HG03354 (cell line): Measurements from ENCODE around the gene GPR119.
"Not testable (repeated sequence)": the region's sequence is repeated elsewhere in the genome, so short reads cannot be mapped to it uniquely, and the experiment has no call there.

ENCODE experiments used
- ATAC-seq: cut with Tn5 transposase; IDR thresholded peaks from one replicate; pipeline ENCODE4 v1.9.1; 2021; ENCODE audit warnings: mild to moderate bottlenecking; ENCODE audit not compliant: unreplicated experiment, poor library complexity, severe bottlenecking

The GPR119 gene

DNA sequence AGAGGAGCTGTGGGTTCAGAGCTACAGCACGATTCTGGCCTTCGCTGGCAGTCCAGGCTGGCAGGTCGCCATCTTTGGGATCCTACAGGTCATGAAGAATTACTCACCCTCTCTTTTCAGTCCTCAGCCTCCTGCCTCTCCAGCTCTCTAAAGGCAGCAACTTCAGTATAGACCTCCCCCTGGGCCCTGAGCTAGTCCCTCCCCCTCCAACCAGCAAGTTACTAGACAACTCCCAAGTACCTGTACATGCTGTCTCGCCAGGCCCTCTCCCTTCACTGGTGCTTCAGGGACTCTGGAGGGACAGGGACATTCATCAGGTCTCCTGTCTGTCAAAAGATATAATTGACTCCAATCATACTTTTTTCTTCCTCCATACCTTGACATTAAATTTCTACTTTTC lies at the start of gene GPR119:
Gene GPR119, minus strand, starts transcription at position 155 of the 400 bp plus-strand sequence. CDS start 227 bp downstream, outside the sequence.
- no peak for ATAC-seq

DNA sequence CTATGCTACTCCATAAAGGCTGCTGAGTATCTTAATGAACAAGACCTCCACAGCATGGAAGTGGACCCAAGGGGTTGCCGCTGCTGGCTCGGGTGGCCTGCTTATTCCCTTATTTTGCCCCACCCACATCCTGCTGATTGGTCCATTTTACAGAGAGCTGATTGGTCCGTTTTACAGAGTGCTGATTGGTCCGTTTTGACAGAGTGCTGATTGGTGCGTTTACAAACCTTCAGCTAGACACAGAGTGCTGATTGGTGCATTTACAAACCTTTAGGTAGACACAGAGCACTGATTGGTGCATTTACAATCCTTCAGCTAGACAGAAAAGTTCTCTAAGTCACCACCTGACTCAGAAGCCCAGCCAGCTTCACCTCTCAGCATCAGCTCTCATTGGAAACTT lies 43.8 kb upstream of the GPR119 start:
- ATAC-seq, result not testable (repeated sequence)

- ATAC-seq, result no peak
These were observed 41.1 kb upstream of the GPR119 start for GRCh38 chrX:130426531-130426930.

DNA sequence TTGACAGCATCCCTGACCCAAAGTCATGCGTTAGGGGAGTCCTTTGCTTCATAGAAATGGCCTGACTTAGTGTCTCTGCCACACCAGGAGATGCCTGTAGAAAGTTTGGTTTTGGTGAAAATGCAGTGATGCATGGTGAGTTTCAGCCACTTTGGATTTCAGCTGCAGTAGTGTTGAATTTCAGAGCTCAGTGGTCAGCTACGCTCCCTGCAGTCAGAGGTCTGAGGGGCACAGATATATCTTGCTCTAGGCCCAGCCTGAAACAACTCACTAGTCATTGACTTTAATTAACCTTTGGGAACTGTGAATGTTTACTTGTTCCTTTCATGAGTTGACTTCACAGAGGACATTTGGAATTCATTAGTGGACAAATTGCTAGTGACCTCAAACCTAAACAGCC lies 33.8 kb upstream of the GPR119 start:
- ATAC-seq, result peak; percentile 53

GRCh38 chrX:130418740-130419139 lies 33.3 kb upstream of the GPR119 start:
- ATAC-seq, result peak; percentile 74

DNA sequence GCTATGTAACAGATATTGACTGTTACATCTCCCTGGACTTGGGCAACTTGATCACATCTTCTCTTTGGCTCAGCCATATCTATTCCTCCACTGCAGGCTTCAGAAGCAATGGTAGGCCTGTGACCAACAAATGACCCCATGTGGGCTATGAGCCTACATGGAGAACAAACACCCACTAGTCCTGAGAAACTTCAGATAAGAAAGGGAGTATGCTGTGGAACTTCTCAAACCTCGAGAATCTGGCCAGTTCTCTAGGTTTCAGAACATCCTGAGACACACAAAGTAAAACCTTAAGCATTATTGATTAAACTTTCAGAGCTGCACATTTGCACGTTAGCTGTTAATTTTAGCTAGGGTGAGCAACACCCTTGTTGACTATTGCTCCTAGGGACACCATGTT lies 32.6 kb upstream of the GPR119 start:
- peak; percentile 46 for ATAC-seq

DNA sequence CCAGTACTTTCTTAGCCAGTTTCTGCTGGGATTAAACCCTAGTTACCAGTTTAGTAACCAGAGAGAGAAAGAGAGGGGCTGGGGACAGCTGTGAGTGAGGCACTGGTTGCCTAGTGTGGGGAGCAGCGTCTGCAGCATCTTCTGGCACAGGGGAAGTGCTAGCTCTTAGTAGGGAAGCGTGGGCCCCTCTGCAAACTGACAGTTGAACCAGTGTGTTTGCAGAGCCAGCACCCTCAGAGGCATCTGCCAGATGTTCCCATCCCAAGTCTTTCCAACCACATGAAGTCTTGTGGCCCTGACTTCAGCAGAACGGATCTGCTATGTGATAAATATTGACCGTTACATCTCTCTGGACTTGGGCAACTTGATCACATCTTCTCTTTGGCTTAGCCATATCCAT lies 31.3 kb upstream of the GPR119 start:
- no peak for ATAC-seq

- no peak for ATAC-seq
These were observed 29.7 kb upstream of the GPR119 start for GRCh38 chrX:130415201-130415600.

- no peak for ATAC-seq
These were observed 29.3 kb upstream of the GPR119 start for GRCh38 chrX:130414800-130415199.

DNA sequence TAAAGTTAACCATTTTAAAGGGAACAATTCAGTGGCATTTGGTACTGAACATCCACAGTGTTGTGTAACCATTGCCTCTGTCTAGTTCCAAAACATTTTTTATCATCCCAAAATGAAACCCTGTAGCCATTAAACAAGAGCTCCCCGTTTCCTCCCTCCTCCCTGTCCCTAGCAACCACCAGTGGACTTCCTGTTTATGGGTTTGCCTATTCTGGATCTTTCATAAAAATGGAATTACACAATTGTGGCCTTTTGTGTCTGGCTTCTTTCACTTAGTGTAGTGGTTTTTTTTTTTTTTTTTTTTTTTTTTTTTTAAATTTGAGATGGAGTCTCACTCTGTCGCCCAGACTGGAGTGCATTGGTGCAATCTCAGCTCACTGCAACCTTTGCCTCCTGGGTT lies 27.9 kb upstream of the GPR119 start:
- ATAC-seq, result no peak

DNA sequence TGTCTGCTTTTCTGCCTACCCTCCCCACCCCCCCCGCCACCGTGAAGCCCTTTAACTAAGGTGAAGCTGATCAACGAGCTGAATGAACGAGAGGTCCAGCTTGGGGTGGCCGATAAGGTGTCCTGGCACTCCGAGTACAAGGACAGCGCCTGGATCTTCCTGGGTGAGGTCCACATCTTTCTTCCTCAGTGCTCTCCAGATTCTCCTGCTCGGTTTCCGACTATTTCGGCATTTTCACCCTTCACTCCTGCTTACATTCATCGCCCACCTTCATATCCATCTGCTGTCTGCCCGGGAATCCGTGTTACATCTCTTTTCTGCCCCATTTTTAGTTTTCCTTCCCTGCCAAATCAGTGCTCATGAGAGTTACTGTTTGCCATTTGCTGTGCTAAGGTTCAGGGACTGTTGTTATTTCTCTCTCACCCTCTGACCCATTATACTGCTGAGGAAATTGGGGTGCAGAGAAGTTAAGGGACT lies 16.8 kb upstream of the GPR119 start:
- no peak for ATAC-seq

GRCh38 chrX:130401415-130402207 lies 16.1 kb upstream of the GPR119 start, which contains the start of gene RBMX2:
Gene RBMX2, plus strand, starts transcription at chrX:130401987. Its CDS starts 46 bp downstream, at chrX:130402033.
- ATAC-seq, result peak; percentile 95

GRCh38 chrX:130395341-130395740 lies 9.9 kb upstream of the GPR119 start:
- no peak for ATAC-seq

DNA sequence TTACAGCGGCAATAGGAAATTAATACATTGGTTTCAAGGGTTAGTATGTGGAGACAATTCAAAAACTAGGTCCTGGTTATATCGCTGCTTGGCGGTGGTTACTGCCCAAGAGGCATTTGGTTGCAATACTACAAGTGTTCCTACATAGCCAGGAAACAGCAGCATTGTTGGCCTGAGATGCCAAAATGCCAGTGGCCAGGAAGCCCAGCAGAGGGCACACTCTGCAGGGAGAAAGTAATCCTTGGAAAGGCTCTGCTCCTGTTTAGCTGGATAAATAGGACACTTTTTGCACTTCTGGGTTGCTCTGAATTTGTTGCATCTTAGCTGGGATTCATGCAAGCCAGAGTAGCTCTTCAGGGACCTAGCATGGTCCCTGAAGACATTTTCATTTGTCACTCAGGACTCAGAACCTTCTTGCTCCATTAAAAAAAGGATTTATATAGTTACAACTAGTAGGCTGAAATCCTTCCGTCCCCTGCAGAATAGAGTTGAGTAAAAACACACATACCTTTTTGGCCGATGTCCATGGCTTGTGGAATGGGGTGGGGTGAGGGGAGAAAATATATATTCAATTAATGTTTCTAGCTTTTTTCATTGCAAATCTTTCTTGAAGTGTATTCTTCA lies 8.1 kb upstream of the GPR119 start:
- no peak for ATAC-seq

DNA sequence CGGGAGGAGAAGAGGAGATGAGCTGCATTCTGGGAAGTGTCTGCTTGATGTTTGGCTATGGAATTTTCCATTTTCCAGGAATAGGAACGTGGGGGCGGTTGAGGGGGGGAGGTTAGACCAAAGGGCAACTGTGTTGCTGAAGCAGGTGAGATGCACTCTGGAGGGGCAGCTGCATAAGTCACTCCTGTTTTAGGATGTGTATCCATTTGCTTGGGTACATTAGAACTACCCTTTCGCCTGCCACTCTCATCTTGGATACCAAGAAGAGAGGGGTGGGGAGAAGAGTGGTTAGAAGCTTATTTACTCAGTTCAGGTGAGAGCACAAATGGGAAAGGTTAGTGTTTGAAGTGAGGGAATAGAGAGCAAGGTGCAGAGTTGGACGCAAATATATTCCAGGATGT lies 934 bp upstream of the GPR119 start:
- no peak for ATAC-seq

DNA sequence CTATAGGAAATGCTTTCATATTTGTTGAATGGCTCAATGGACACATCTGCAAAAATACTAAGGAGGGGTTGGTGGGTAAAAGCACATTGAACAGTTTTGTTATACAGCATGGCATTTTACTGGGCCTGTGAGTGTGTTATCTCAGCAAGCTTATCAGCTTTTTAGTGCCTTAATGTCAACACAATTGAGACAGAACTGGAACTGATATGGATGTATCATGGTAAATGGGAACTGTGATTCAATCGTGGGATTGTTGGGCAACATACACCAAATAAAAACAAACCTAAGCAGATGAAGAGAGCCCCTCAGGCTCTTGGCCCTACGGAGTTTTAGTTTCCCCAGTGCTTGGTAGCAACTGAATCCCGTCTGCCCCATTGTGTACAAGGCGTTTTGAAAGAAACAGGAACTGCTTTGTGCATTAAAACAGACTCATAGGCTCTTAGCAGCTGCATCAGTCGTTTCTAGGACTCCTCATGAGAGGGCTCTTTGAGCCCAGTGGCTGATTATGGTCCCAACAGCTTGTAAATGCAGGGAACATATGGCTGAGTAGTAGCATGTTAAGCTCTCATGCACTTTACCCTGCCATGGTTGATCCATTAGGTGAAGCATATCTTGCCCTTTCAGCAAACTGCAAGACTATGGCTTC lies 7.3 kb downstream of the GPR119 start:
- ATAC-seq, result no peak

DNA sequence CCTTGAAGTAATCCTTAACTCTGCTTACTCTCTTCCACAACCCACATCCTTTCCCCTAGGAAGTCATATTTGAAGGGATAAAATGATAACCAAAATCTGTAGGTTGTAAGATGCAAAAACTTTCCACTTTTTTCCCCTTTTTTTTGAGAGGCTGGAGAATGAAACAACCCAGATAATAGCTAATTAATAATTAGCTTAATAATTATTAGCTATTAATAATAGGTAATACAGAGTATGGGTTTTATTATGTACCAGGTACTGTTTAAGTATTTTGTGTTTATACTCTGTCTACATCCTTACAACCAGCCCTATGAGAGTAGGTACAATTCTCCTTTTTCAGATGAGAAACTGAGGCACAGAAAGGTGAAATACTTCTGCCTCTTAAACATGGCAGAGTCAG lies 9.4 kb downstream of the GPR119 start:
- no peak for ATAC-seq

DNA sequence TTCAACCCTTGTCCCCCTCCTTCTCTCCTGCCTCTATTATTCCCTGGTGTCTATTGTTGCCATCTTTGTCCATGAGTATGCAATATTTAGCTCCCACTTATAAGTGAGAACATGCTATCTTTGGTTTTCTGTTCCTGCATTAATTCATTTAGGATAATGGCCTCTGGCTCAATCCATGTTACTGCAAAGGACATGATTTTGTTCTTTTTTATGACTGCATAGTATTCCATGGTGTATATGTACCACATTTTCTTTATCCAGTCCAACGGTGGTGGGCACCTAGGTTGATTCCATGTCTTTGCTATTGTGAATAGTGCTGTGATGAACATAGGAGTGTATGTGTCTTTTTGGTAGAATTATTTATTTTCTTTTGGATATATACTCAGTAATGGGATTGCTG lies 33.4 kb downstream of the GPR119 start:
- not testable (repeated sequence) for ATAC-seq

- no peak for ATAC-seq
These were observed 33.9 kb downstream of the GPR119 start for GRCh38 chrX:130351567-130351966.

DNA sequence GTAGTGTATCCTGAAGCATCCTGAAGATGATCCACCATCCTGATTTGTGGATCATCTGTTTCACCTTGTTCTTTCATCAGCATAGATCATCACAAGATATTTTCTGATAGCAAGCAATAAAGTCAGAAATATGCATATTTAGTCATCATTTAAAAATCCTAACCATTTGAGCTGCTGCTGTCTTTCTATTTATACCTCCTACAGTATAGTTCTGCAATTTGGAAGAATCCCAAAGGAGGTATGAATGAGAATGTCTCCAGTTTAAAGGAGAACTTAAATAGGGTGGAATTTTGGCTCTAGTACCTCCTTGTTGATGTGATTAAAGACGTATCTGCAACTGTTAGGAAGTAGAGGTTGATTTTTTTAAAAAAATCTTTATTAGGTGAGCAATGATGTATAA lies 38.2 kb downstream of the GPR119 start:
- no peak for ATAC-seq

DNA sequence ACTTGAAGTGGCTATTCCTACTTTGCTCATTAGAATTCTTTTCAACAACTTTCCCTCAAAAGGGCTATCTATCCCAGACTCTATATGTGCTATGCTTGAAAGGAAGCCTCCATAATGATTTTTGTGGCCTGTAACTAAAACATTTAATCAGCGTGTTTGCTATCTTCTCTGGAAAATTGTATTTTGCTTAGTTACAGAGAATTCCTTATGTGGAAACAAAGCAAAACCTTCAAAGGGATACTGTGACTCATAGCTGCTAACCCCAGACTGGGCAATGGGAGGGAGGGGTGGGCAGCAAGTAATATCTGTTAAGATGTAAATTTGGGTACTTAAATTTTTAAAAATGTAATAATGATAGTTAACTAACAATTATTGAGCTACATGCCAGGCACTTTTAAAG lies 42.1 kb downstream of the GPR119 start:
- ATAC-seq, result no peak
